ENCODE measurements around the gene IL12RB2.
A peak's percentile ranks its signal among the peaks of the same experiment; 100 is the strongest.
"Not testable (repeated sequence)": the region's sequence is repeated elsewhere in the genome, so short reads cannot be mapped to it uniquely, and the experiment has no call there.

IL12RB2 gene

GRCh38 chr1:67417733-67418132 is 110.1 kb downstream of the IL12RB2 start:
- not testable (repeated sequence) for H3K18ac ChIP-seq (ENCODE audit: low read depth in 1 of 2, low read length in 2 of 2); H3K4me1 ChIP-seq (ENCODE audit: control insufficient read depth, insufficient read depth, low read depth, low read length); H2AFZ ChIP-seq (ENCODE audit: low read depth, low read length); H2BK15ac ChIP-seq (ENCODE audit: low read depth, poor library complexity, severe bottlenecking); H4K8ac ChIP-seq (ENCODE audit: low read length); H2BK5ac ChIP-seq (ENCODE audit: low read depth, low read length, poor library complexity, severe bottlenecking); H3K23ac ChIP-seq (ENCODE audit: low read length in 2 of 2); H2BK120ac ChIP-seq (ENCODE audit: low read depth, low read length); H4K91ac ChIP-seq (ENCODE audit: low read length); DNase-seq; H3K27me3 ChIP-seq (ENCODE audit: control insufficient read depth in 1 of 2, insufficient read depth in 1 of 2, low read length in 2 of 2); H2AK5ac ChIP-seq (ENCODE audit: low read length, severe bottlenecking); H3K4me3 ChIP-seq (ENCODE audit: insufficient read depth in 1 of 2, low read depth in 1 of 2, low read length in 2 of 2); H3K4me2 ChIP-seq (ENCODE audit: low read length, poor library complexity, severe bottlenecking); H3K4ac ChIP-seq (ENCODE audit: low read depth in 1 of 2, low read length in 2 of 2); H2BK12ac ChIP-seq (ENCODE audit: low read length in 2 of 2); H3K79me1 ChIP-seq (replicated peaks; ENCODE audit: low read length, poor library complexity, severe bottlenecking); H3K14ac ChIP-seq (ENCODE audit: low read length in 2 of 2); H3K9me3 ChIP-seq (ENCODE audit: control insufficient read depth, low read length); H3K9ac ChIP-seq (ENCODE audit: low read length); H3K27ac ChIP-seq (ENCODE audit: low read length, poor library complexity, severe bottlenecking)
- 100% methylated on average over 2 of the region's 4 CpGs for WGBS
- peaks cover 39 to 98% of the 10 kb centered on the region in 2 experiments for H3K36me3 ChIP-seq (ENCODE audit: control insufficient read depth in 1 of 2, insufficient read depth in 2 of 2, low read depth in 1 of 2, low read length in 2 of 2)

- H3K27me3 ChIP-seq (ENCODE audit: control insufficient read depth in 1 of 2, insufficient read depth in 1 of 2, low read length in 2 of 2), result no peaks in the 10 kb centered on the region
- no peak overlapping the region for H2BK5ac ChIP-seq (ENCODE audit: low read depth, low read length, poor library complexity, severe bottlenecking)
- no peak overlapping the region for H4K8ac ChIP-seq (ENCODE audit: low read length)
- no peak overlapping the region for H3K9ac ChIP-seq (ENCODE audit: low read length)
- H3K4me3 ChIP-seq (ENCODE audit: insufficient read depth in 1 of 2, low read depth in 1 of 2, low read length in 2 of 2), result no peak overlapping the region
- no peak overlapping the region for H2AFZ ChIP-seq (ENCODE audit: low read depth, low read length)
- H3K27ac ChIP-seq (ENCODE audit: low read length, poor library complexity, severe bottlenecking), result no peak overlapping the region
- no peak overlapping the region for H2BK12ac ChIP-seq (ENCODE audit: low read length in 2 of 2)
- no peak overlapping the region for H2AK5ac ChIP-seq (ENCODE audit: low read length, severe bottlenecking)
- WGBS, result 86% methylated on average over 4 of the region's 6 CpGs
- H3K18ac ChIP-seq (ENCODE audit: low read depth in 1 of 2, low read length in 2 of 2), result no peak overlapping the region
- H2BK15ac ChIP-seq (ENCODE audit: low read depth, poor library complexity, severe bottlenecking), result no peak overlapping the region
- H3K23ac ChIP-seq (ENCODE audit: low read length in 2 of 2), result no peak overlapping the region
- no peak overlapping the region for H2BK120ac ChIP-seq (ENCODE audit: low read depth, low read length)
- no peak for DNase-seq
- H3K36me3 ChIP-seq (ENCODE audit: control insufficient read depth in 1 of 2, insufficient read depth in 2 of 2, low read depth in 1 of 2, low read length in 2 of 2), result peaks cover 38 to 98% of the 10 kb centered on the region in 2 experiments
- no peaks in the 10 kb centered on the region for H3K9me3 ChIP-seq (ENCODE audit: control insufficient read depth, low read length)
- H3K14ac ChIP-seq (ENCODE audit: low read length in 2 of 2), result no peak overlapping the region
- H3K4ac ChIP-seq (ENCODE audit: low read depth in 1 of 2, low read length in 2 of 2), result no peak overlapping the region
- H3K4me1 ChIP-seq (ENCODE audit: control insufficient read depth, insufficient read depth, low read depth, low read length), result peaks cover 2% of the 10 kb centered on the region
- no peak overlapping the region for H3K4me2 ChIP-seq (ENCODE audit: low read length, poor library complexity, severe bottlenecking)
- peaks cover 2% of the 10 kb centered on the region for H3K79me1 ChIP-seq (replicated peaks; ENCODE audit: low read length, poor library complexity, severe bottlenecking)
- H4K91ac ChIP-seq (ENCODE audit: low read length), result no peak overlapping the region
Observed at GRCh38 chr1:67418839-67419586, 111.3 kb downstream of the IL12RB2 start.

- Histone ChIP-seq H3K14ac (ENCODE audit: low read length in 2 of 2) (no peak overlapping the region), H3K79me1 (replicated peaks; ENCODE audit: low read length, poor library complexity, severe bottlenecking) (peaks cover 2% of the 10 kb centered on the region), H3K4me1 (ENCODE audit: control insufficient read depth, insufficient read depth, low read depth, low read length) (peaks cover 4% of the 10 kb centered on the region), H3K9ac (ENCODE audit: low read length) (no peak overlapping the region), H3K4ac (ENCODE audit: low read depth in 1 of 2, low read length in 2 of 2) (no peak overlapping the region), H2BK5ac (ENCODE audit: low read depth, low read length, poor library complexity, severe bottlenecking) (no peak overlapping the region), H2AK5ac (ENCODE audit: low read length, severe bottlenecking) (no peak overlapping the region), H2BK12ac (ENCODE audit: low read length in 2 of 2) (no peak overlapping the region), H2BK15ac (ENCODE audit: low read depth, poor library complexity, severe bottlenecking) (no peak overlapping the region), H2BK120ac (ENCODE audit: low read depth, low read length) (no peak overlapping the region), H2AFZ (ENCODE audit: low read depth, low read length) (no peak overlapping the region), H3K9me3 (ENCODE audit: control insufficient read depth, low read length) (no peaks in the 10 kb centered on the region), H3K23ac (ENCODE audit: low read length in 2 of 2) (no peak overlapping the region), H3K27ac (ENCODE audit: low read length, poor library complexity, severe bottlenecking) (no peak overlapping the region), H3K18ac (ENCODE audit: low read depth in 1 of 2, low read length in 2 of 2) (no peak overlapping the region), H4K91ac (ENCODE audit: low read length) (no peak overlapping the region), H4K8ac (ENCODE audit: low read length) (no peak overlapping the region), H3K4me3 (ENCODE audit: insufficient read depth in 1 of 2, low read depth in 1 of 2, low read length in 2 of 2) (no peak overlapping the region), H3K27me3 (ENCODE audit: control insufficient read depth in 1 of 2, insufficient read depth in 1 of 2, low read length in 2 of 2) (no peaks in the 10 kb centered on the region), H3K4me2 (ENCODE audit: low read length, poor library complexity, severe bottlenecking) (no peak overlapping the region), H3K36me3 (ENCODE audit: control insufficient read depth in 1 of 2, insufficient read depth in 2 of 2, low read depth in 1 of 2, low read length in 2 of 2) (peaks cover 36 to 98% of the 10 kb centered on the region in 2 experiments)
- no peak for DNase-seq
Observed at GRCh38 chr1:67420835-67421492, 113.3 kb downstream of the IL12RB2 start.

GRCh38 chr1:67427465-67427864 is 119.8 kb downstream of the IL12RB2 start:
- H3K14ac ChIP-seq (ENCODE audit: low read length in 2 of 2), result no peak overlapping the region
- H3K18ac ChIP-seq (ENCODE audit: low read depth in 1 of 2, low read length in 2 of 2), result no peak overlapping the region
- peak overlapping the region; percentile 52 for H3K4me2 ChIP-seq (ENCODE audit: low read length, poor library complexity, severe bottlenecking)
- H2AFZ ChIP-seq (ENCODE audit: low read depth, low read length), result no peak overlapping the region
- no peaks in the 10 kb centered on the region for H3K9me3 ChIP-seq (ENCODE audit: control insufficient read depth, low read length)
- H3K79me1 ChIP-seq (replicated peaks; ENCODE audit: low read length, poor library complexity, severe bottlenecking), result peaks cover 2% of the 10 kb centered on the region
- H2BK5ac ChIP-seq (ENCODE audit: low read depth, low read length, poor library complexity, severe bottlenecking), result no peak overlapping the region
- H2AK5ac ChIP-seq (ENCODE audit: low read length, severe bottlenecking), result no peak overlapping the region
- H3K27me3 ChIP-seq (ENCODE audit: control insufficient read depth in 1 of 2, insufficient read depth in 1 of 2, low read length in 2 of 2), result no peaks in the 10 kb centered on the region
- H3K9ac ChIP-seq (ENCODE audit: low read length), result peak overlapping the region; percentile 95
- no peak overlapping the region for H3K4ac ChIP-seq (ENCODE audit: low read depth in 1 of 2, low read length in 2 of 2)
- H2BK15ac ChIP-seq (ENCODE audit: low read depth, poor library complexity, severe bottlenecking), result no peak overlapping the region
- no peak overlapping the region for H2BK12ac ChIP-seq (ENCODE audit: low read length in 2 of 2)
- no peak overlapping the region for H4K91ac ChIP-seq (ENCODE audit: low read length)
- no peak overlapping the region for H3K27ac ChIP-seq (ENCODE audit: low read length, poor library complexity, severe bottlenecking)
- H3K4me3 ChIP-seq (ENCODE audit: insufficient read depth in 1 of 2, low read depth in 1 of 2, low read length in 2 of 2), result peak overlapping the region in 1 of 2 experiments; percentile 98
- no peak overlapping the region for H4K8ac ChIP-seq (ENCODE audit: low read length)
- H2BK120ac ChIP-seq (ENCODE audit: low read depth, low read length), result no peak overlapping the region
- H3K4me1 ChIP-seq (ENCODE audit: control insufficient read depth, insufficient read depth, low read depth, low read length), result peaks cover 1% of the 10 kb centered on the region
- WGBS, result 36% methylated on average over 2 of the region's 2 CpGs
- no peak overlapping the region for H3K23ac ChIP-seq (ENCODE audit: low read length in 2 of 2)
- H3K36me3 ChIP-seq (ENCODE audit: control insufficient read depth in 1 of 2, insufficient read depth in 2 of 2, low read depth in 1 of 2, low read length in 2 of 2), result peaks cover 13 to 37% of the 10 kb centered on the region in 2 experiments
- no peak for DNase-seq

All from mesenchymal stem cell (in vitro differentiated cells and primary cell).